ENCODE results near the gene ZNF764.
"Not testable (repeated sequence)": the region's sequence is repeated elsewhere in the genome, so short reads cannot be mapped to it uniquely, and the experiment has no call there.

ZNF764 gene

GRCh38 chr16:30543067-30543466, 15.1 kb downstream of the ZNF764 start:
- DNase-seq: no peak

DNA sequence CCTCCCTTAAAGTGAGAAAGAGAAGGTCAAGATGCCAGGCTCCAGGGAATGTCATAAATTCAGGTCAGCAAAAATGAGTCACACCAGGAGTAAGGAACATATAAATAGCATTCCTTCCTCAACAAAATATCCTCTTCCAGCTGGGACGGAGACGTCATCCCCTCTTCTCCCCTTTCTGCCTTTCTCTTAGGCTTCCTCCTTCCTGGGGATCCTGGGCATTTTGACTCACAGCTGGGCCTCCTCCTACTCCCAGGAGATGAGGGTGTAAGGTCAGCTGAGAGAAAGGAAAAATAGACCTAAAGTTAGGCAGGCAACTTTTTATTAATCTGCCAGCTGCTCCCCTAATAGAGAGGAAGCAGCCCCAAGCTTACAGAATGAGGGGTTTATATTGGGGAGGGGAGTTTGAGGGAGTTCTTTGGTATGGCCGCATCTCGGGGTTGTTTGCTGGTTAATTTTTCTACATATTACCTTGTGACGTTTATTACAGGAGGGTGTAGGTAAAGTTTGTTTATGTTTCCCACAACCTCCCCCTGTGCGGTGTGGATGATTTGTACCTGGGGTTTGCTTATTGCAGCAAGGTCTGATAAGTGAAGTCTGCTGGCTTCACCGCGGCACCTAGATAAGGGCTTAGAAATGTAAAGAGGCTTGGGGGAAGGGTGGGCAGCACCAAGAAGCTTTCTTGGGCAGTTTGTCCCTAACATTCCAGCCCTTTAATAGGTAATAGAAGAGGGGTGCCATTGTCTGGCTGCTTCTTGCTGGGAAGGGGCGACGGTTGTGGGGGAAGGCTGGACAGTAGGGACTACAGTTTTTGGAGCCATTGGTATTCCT, 16.5 kb downstream of the ZNF764 start:
- DNase-seq: no peak

- DNase-seq: not testable (repeated sequence)
Observed at GRCh38 chr16:30540916-30541464, 17.2 kb downstream of the ZNF764 start.

DNA sequence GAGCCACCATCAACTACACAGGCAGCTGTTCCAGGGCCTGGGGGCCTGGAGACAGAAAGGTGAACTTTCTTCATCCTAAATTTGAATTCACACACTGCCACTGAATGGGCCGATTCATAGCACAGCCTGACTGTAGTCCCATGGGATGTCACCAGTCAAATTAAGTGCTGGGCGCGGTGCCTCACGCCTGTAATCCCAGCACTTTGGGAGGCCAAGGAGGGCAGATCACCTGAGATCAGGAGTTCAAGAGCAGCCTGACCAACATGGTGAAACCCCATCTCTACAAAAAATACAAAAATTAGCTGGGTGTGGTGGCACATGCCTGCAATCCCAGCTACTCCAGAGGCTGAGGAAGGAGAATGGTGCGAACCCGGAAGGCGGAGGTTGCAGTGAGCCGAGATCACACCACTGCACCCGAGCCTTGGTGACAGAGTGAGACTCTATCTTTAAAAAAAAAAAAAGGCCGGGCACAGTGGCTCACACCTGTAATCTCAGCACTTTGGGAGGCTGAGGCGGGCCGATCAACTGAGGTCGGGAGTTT, 18.1 kb downstream of the ZNF764 start:
- DNase-seq: not testable (repeated sequence)

DNA sequence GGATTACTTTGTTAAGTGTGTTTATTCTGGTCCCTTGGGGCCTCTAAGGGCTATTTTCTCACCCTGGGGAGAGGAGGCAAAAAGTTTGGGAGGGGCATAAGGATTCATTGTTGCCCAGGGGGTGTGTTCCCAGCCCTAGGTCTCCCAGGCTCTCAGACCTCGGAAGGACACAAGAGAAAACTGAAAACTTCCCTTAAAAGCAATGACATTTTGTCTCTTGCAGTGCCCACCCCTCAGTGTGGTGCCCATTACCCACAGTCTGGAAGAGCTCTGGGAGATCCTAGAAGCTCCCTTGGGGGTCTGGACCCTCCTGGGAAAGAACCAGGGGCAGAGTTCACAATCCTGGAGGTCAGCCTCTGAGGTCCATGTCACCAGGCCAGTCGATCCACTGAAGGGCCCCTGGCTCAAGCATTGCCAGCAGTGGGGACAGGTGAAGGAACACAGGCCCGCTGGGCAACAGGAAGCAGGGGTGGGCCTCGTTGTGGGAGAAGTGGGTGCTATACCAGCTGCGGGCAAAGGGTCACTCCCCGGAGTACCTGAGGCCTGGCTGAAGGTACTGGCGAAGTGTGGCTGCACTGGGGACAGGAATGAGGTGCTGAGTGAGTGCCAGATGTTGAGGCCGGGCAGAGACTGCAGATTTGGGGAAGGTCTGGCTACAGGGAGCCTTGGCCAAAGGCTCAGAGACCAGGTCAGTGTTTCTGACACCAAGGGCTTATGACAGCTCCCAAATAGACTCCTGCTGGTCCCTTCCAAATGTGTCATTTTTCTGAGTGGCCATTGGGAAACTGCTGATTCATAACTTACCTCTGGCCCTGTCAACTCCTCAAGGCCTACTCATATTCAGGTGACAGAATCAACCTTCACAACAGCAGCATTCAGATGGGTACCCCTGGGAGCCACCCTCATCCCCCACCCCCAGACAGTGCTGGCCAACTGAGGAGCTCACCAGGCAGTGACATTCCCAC, 18.9 kb downstream of the ZNF764 start:
- no peak for DNase-seq

DNA sequence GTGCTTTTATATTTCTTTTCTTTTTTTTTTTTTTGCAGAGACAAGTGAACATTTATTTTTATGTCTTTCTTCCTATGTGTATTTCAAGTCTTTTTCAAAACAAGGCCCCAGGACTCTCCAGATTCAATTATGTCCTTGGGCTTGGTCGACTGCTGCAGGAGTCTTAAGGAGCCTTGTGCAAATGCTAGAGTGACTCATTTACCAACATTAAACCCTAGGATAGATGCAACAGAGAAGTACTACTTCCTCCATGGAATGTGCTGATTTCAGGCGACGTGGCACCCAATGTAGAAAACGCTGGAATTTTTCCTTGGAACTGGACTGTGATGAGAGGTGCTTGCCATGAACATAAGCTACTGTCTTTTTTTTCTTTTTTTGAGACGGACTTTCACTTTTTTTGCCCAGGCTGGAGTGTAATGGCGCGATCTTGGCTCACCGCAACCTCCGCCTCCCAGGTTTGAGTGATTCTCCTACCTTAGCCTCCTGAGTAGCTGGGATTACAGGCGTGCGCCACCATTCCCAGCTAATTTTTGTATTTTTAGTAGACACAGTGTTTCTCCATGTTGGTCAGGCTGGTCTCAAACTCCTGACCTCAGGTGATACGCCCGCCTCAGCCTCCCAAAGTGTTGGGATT, 21.7 kb downstream of the ZNF764 start:
- DNase-seq: not testable (repeated sequence)

DNA sequence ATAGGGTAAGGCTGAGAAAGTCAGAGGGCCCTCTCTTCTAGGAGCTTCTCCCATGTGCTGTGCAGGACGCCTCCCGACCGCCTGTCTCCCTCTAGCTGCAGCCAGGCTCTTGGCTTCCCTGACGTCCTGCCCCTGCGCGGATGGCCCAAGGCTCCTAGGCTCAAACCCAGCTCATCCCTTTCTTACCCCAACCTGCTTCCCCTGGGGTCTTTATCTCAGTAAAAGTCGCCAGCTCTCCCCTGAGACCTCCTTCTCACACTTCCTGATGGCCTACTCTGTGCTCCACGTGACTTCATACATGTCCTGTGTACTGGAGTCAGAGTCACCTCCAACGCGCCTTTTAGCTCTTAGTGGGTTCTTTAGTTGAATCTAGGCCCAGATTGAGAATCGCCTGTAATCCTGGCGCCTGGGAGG, 22.4 kb downstream of the ZNF764 start:
- peak; percentile 15 for DNase-seq

GRCh38 chr16:30535106-30535776, 22.9 kb downstream of the ZNF764 start:
- DNase-seq: peak; percentile 19

DNA sequence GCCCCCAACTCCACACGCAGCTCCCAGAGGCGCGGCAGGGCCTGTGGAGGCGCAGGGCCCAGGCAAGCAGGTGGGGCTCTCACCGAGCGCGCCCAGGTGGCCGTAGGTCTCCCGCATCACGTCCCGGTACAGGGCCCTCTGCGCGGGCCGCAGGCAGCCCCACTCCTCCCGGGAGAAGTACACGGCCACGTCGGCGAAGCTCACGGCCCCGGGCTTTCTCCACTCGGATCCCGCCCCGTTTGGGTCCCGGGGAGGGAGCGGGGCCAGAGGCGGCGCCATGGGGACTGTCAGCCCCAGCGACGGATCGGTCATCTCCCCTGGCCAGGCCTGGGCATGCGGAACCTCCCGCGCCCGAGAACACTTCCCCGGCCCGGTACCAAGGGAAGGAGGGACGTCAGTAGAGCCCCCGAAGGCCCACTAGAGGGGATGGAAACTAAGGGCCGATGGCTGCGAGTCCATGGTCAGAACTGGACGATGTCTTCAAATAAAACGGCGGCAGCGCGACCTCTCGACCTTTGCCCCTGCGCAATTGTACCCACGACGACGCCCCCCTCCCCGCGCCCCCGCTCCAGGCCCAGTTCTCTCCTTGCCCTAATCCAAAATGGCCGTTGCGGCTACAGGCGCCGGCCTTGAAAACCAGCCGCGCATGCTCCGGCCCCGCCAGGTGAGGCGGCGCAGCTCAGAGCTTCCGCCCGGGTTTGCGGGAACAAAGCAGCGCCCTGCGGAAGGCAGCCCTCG, 23.6 kb downstream of the ZNF764 start, which contains the start of gene ZNF747:
ZNF747 (minus strand) TSS at position 491 of the 738 bp plus-strand sequence; CDS start at position 312, 179 bp downstream.
- peak; percentile 85 for DNase-seq

GRCh38 chr16:30533748-30534367, 24.3 kb downstream of the ZNF764 start:
- no peak for DNase-seq

GRCh38 chr16:30533146-30533522, 25.0 kb downstream of the ZNF764 start:
- DNase-seq: no peak

- DNase-seq: no peak
Observed at GRCh38 chr16:30532285-30533145, 25.7 kb downstream of the ZNF764 start.

- no peak for DNase-seq
Observed at GRCh38 chr16:30530163-30531037, 27.8 kb downstream of the ZNF764 start.

- DNase-seq: no peak
Observed at GRCh38 chr16:30528799-30529457, 29.2 kb downstream of the ZNF764 start.

GRCh38 chr16:30527635-30528178, 30.5 kb downstream of the ZNF764 start:
- no peak for DNase-seq

- DNase-seq: peak; percentile 80
Observed at GRCh38 chr16:30526823-30527634, 31.1 kb downstream of the ZNF764 start.
